Suppressor macrophage treated with lipopolysaccharide for 4 hours (primary cell): ENCODE measurements around the gene PRR36.

Experiments
- DNase-seq: peaks from one replicate; pipeline ENCODE4 v3.0.0-alpha.2; 2020

Gene PRR36

DNA sequence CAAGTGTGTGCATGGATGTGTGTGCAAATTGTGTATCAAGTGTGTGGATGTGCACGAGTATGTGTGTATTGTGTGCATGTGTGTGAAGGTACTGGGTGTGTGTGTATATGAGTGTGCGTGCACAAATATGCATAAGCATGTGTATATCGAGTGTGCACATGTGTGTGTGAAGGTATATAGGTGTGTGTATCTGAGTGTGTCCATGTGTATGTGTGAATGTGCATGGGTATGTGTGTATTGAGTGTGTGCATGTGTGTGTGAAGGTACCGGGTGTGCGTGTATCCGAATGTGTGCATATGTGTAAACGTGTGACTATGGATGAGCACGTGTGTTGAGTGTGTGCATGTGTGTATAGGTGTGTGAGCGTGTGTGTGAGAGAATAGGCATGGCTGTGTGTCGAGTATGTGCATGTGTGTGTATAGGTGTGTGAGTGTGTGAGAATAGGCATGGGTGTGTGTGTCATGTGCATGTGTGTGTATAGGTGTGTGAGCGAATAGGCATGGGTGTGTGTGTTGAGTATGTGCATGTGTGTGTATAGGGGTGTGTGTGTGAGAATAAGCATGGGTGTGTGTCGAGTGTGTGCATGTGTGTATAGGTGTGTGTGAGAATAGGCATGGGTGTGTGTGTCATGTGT is 31.4 kb downstream of the PRR36 start:
- no peak for DNase-seq

DNA sequence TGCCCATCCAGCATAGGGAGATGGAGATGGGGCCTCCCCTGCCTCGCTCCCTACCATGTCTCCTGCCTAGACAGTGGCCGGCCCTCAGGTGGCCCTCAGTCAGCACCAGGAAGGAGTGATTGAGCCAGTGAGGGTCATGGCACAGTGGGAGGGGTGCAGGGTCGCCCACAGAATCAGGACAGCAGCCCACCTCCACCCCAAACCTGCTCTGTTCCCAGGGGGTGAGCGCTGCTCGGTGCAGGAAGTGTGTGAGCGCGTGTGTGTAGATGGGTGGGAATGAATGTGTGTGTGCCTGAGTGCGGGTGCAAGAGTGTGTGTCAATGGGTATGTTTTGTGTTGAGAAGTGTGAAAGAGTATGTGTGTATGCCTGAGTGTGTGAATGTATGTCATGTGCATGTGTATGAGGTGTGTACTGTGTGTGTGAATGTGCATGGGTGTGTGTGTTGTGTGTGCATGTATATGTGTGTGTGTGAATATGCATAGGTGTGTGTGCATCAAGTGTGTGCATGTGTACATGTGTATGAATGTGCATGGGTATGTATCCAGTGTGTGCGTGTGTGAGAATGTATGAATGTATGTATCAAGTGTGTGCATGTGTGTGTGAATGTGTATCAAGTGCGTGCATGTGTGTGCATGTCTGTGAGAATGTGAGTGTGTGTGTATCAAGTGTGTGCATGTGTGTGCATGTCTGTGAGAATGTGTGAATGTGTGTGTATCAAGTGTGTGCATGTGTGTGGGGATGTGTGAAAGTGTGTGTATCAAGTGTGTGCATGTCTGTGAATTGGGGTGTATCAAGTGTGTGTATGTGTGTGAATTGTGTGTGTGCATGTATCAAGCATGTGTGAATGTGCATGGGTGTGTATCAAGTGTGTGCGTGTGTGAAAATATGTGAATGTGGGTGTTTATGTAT is 32.2 kb downstream of the PRR36 start:
- no peak for DNase-seq

DNA sequence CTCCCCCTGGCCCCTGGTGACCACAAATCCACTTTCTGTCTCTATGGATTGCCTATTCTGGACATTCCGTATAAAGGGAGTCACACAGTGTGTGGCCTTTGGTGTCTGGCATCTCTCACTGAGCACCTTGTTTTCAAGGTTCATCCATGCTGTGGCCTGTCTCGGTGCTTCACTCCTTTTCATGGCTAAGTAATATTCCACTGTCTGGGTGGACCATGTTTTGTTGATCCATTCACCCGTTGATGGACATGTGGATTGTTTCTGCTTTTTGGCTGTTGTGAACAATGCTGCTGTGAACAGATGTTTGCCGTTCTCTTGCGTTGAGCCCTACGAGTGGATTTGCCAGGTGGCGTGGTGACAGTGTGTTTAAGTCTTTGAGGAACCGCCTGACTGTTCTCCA is 33.6 kb downstream of the PRR36 start:
- no peak for DNase-seq

DNA sequence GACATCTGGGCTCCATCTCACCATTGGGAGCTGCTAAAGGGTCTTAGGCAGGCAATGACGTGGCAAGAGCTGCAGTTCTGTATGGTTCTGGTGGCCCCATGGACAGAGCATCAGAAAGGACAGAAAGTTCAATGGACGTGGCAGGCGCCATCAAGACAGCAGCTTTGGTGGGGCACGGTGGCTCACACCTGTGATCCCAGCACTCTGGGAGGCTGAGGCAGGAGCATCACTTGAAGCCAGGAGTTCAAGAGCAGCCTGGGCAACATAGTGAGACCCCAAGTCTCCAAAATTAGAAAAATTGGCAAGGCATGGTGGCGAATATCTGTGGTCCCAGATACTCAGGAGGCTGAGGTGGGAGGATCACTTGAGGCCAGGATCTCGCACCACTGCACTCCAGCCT is 34.7 kb downstream of the PRR36 start:
- DNase-seq, result no peak

DNA sequence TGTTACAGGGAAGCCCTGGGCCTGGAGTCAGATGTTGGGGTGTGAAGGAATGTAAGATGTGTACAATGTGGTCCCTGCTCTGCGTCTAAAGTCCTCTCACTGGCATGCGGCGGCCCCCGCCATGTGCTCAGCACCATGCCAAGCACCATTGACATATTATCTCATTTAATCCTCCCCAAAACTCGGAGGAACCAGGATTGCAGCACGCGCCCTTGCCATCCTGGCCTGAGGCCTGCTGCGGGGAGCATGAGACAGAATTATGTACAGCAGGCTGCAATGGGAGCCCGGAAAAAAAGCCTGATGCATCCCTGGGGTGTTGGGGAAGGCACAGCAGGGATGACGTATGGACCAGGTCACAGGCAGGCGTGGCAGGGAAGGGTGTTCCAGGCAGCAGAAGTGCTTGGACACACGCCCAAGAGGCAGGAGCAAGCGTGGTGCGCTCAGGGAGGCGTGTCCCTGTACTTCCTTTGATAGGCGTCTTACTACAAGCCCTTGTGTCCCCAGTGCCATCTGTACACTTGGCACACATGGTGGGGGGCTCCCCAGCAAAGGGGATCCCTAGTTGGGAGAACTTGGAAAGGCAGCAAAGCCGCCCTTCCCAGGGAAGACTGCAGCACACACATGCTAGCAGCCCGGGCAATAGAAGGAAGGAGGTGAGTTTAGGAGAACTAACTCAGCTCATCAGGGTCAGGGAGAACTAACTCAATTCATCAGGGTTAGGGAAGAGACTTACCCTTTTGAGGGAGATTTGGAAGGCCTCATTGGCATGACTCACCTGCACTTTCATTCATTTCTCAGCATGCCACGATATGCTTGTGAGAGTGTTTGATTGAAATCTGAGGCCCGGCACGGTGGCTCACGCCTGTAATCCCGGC is 40.7 kb downstream of the PRR36 start:
- no peak for DNase-seq

DNA sequence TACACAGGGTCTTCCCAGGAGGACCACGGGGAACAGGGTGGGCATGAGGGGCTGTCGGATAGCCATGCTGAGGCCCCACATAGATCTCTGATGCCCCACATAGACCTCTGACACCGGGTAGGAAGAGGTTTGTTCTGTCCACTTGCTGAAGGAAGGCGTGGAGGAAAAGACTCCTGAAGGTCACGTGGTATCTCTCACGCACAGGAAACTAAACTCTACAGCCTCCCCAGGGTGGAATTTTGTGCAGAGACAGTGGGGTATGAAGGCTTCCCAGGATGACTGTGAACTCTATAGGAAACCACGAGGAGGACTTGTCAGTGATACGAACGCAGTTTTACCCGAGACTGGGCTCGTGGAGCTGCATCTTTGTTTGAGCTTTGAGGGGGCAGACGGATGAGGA is 41.4 kb downstream of the PRR36 start:
- DNase-seq, result no peak

DNA sequence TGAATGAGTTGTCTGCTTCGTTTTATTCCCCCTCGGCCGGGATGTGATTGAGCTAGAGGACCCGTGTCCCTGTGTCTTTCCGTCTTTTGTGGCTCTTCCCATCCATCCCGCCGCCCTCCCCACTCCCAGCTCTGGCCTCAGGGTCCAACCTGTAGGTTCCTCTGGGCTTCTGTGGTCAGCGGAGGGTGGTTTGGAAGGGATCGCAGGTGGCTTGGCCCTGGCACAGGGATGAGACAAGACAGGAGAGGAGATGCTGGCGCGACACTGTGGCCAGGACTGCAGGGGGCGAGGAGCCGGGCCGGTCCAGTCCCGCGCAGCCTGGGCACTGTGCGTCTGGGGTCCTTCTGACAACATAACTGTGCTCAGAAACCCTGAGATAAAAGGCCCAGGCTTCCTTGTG is 42.2 kb downstream of the PRR36 start:
- DNase-seq, result no peak

DNA sequence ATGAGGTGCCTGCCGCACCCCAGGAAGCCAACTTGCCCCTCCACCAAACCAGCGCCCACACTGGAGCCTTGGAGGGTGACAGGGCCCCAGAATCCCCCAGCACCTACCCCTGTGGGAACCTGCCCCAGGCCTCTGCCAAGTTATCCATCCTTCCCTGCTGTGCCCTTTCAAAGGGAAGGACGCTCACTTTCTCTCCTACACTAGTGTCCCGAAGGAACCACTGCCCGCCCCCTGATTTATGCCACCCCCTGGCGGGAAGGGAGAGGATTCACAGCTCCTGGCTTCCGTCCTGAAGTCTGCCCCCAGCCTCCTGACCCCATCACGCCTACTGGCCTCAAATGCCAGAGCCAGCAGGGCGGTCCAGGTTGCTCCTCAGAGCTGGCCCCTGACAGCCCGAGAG is 42.7 kb downstream of the PRR36 start:
- no peak for DNase-seq

DNA sequence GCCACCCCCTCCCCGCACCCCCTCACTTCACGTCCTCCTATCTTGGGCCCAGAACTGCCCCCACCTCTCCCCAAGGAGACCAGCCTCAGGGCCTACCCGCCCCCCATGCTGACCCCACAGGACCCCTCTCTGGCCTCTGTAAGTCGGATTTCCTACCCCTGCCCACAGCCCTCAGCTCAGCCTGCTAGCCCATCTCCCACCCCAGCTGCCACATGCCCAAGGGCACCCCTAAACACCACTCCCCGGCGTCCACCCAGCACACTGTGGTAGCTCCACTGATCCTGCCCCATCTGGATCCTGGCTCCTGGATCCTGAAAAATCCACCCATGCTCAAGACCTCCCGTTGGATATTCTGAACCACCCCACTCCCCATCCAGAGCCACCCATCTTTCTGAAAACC is 43.4 kb downstream of the PRR36 start:
- DNase-seq, result no peak

DNA sequence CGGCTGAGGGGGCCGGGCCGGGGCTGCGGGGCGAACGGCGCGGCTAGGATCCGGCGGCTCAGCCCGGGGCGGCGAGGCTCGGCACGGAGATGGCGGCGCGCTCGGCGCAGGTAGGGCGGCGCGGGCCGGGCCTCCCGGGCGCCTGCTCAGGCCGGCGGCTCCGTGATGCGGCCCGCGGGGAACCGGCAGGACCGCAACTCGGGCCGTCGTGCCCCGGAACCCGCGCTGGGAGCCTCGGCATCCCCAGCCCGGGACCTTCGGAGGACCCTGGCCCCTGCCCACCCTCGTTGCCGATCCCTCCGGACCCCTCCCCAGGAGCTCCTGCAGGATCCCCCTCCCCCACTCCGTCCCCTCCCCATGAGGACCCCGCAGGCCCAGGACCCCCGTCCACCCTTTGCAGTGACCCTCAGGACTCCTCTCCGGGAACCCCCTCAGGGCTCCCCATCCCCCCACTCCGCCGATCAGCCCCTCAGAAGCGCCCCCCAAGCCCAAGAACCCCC is 43.9 kb downstream of the PRR36 start:
- DNase-seq, result no peak

DNA sequence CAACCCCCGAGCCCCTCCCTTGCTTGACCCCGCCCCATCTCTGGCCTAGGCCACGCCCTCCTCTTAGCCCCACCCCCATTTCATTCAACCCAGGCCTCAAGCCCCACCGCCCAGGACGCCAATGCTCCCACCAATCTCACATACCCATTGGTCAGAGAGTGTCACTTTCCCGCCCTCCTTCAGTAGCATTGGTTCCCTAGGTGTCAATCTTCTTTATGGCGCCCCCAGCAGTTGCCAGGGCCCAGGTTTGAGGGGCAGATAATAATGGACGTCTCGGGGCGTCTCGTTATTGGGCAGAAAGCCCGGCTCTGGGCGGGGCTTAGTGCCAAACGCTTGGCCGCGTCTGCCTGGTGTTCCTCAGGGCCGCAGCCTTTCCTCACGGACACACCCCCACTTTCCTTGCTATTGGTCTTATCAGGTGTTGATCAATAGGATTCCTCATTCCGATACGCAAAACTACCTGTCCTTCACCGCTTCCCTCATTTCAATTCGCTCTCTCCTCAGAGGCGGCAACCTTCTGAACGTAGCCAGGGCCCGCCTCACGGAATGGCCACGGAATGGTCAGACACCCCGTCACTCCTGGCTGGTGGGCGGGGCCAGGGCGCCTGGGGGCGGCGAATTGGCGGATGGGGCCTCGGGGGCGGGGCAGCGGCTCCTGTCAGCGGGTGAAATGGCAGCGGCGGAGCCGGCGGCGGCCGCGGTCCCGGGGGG is 44.5 kb downstream of the PRR36 start, which contains the start of gene EVI5L:
EVI5L (plus strand) TSS at position 658 of the 711 bp plus-strand sequence. CDS start 16,325 bp downstream, outside the sequence.
- peak; percentile 100 for DNase-seq

DNA sequence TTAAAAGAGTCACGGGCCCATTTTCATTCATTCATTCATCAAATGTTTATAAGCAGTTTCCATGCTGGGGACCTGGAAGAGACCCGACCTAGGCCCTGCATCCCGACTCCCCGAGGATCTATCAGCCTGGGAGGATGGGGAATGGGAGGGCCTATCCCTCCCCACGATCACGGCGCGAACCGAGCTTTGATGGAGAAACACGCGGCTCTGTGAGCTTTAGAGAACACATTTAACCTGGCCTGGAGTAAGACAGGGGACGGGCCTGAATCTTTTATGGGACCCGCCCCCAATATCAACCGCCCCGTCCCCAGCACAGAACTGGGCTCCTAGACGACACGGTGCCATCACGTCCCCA is 45.0 kb downstream of the PRR36 start:
- no peak for DNase-seq

DNA sequence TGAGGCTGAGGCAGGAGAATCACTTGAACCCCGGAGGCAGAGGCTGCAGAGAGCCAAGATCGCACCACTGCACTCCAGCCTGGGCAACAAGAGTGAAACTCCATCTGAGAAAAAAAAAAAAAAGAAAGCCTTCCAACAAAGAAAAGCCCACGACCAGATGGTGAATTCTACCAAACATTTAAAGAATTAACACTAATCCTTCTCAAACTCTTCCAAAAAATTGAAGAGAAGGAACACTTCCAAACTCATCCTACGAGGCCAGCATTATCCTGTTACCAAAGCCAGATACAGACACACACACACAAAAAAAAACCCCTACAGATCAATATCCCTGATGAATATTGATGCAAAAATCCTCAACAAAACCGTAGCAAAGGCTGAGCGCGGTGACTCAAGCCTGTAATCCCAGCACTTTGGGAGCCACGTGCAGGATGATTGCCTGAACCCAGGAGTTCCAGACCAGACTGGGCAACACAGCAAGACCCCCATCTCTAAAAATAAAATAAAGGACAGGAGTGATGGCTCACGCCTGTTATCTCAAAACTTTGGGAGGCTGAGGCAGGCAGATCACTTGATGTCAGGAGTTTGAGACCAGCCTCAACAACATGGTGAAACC is 50.4 kb downstream of the PRR36 start:
- DNase-seq, result no peak

DNA sequence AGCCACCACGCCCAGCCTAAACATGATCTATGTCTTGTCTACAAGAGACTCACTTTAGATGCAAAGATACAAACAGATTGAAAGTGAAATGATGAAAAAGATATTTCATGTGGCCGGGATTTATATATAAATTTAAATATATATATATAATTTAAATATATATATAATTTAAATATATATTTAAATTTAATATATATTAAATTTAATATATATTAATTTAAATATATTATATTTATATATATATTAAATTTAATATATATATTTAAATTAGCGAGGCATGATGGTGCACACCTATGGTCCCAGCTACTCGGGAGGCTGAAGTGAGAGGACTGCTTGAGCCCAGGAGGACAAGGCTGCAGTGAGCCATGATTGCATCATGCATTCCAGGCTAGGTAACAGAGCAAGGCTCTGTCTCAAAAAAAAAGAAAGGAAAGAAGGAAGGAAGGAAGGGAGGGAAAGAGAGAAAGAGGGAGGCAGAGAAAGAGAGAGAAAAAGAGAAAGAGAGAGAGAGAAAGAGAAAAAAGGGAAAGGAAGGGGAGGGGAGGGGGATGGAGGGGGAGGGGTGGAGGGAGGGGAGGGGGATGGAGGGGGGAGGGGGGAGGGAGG is 51.2 kb downstream of the PRR36 start:
- DNase-seq, result no peak

DNA sequence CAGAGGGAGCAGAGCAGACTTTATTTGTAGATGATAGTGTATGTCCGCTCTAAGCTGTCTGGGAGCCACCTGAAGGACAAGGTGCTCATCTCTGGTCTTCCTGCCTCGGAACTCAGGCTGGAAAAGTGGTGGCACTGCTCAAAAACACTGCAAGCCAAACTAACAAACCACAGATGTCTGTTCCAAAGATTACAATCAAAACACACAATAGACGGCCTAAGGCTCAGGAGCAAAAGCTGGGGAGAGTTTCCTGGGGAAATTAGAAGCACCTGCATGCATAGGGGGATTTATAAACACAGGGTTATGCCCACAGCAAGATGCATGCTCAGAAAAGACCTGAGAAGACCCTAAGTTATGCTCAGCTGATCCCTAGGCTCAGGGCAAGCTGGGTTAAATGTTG is 53.6 kb downstream of the PRR36 start:
- DNase-seq, result no peak

DNA sequence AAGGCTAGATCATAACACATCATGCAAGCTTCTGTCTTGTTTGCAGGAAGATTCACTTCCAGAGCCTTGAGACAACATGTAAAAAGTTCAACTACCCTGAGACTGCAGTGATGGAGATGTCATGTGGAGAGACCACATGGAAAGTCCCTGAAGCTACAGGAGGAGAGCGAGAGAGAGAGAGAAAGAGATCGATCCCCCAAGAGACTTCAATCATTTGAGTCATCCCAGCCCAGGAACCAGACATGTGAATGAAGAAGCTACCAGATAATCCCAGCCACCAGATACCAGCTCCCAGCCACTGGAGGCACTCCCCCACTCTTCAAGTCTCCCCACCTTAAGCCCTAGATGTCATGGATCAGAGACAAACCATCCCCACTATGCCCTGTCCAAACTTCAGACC is 54.9 kb downstream of the PRR36 start:
- DNase-seq, result no peak

DNA sequence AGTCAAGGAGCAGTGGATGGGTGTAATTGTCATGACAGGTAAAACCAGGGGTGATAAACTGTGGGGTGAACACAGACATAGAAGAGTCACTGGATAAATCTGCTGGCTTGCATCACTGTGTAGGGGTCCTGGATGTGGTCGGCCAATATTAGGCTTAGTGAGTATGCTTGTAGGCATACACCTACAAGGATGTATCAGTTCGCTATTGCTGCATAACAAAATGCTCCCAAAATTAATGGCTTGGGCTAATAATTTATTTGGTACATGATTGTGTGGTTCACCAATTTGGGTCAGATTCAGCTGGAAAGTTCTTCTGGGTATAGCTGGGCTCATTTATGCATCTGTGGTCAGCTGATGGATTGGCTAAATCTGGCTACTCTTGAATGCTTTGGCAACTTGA is 55.4 kb downstream of the PRR36 start:
- DNase-seq, result no peak
